DMS79 treated with DMSO at 0.1 percent for 48 hours (cell line): ENCODE results near the gene ITGB3BP.
"Not testable (repeated sequence)": the region's sequence is repeated elsewhere in the genome, so short reads cannot be mapped to it uniquely, and the experiment has no call there.

Experiments used
- DNase-seq: peaks from one replicate; lab custom pipeline; 2025; lab: John Stamatoyannopoulos, UW

ITGB3BP gene

DNA sequence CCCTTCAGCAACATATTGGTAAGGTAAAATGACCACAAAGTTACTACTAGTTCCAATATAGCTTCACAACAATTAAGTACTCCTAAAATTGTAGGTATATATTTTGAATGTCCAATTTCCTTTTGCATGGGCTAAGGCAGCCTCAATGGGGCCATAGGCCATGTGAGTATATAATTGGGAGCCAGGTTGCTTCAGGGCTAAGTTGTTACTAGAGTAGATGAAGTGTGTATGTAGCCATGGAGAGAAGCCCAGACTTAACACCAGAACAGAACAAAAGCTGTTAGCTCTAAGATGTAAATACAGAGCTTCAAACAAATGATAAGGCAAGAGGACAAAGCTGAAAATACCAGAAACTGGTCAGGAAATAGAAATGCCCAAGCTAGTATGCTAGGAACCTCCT is 16.2 kb downstream of the ITGB3BP start:
- DNase-seq = no peak

DNA sequence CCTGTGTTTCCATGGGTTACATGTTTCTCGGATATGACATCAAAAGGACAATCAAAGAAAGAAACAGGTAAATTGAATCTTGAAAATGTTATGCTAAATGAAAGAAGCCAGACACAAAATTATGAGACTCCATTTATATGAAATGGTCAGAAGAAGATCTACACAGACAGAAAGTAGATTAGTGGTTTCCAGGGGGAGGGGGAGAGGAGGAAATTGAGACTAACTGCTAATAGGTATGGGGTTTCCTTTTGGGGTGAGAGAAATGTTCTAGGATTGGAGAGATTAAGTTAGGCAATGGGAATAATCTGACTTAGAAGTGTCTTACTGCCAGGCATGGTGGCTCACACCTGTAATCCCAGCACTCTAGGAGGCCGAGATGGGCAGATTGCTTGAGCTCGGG is 21.8 kb downstream of the ITGB3BP start:
- no peak for DNase-seq

DNA sequence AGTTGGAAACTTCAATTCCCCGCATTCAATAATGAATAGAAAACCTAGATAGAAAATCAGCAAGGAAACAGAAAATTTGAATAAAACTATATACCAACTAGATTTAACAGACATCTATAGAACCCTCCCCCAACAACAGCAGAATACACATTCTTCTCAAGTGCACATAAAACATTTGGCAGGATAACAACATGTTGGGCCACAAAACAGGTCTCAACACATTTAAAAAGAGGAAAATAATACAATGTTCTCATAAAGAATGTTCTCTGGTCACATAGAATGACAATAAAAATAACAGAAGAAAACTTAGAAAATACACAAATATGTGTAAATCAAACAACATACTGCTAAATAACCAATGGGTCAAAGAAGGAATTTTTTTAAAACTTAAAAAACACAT is 24.9 kb downstream of the ITGB3BP start:
- DNase-seq = no peak

DNA sequence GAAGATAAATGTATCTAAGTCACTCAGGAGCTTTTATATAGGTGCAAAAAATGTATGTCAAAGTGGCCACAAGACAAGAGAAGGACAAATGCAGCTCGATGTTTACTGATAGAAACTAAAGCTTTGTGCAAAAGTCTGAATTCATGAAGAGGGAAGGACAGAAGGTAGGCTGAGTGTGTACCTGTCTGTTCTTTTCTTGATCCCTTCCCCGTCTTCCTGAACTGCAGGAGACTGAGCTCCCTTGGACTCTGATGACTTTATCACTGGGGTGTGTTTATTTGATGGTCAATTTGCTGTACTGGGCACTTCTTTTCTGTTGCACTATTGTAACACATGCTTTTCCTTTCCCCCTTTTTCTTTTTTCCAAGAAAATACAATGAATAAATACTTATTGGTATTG is 25.4 kb downstream of the ITGB3BP start:
- no peak for DNase-seq

DNA sequence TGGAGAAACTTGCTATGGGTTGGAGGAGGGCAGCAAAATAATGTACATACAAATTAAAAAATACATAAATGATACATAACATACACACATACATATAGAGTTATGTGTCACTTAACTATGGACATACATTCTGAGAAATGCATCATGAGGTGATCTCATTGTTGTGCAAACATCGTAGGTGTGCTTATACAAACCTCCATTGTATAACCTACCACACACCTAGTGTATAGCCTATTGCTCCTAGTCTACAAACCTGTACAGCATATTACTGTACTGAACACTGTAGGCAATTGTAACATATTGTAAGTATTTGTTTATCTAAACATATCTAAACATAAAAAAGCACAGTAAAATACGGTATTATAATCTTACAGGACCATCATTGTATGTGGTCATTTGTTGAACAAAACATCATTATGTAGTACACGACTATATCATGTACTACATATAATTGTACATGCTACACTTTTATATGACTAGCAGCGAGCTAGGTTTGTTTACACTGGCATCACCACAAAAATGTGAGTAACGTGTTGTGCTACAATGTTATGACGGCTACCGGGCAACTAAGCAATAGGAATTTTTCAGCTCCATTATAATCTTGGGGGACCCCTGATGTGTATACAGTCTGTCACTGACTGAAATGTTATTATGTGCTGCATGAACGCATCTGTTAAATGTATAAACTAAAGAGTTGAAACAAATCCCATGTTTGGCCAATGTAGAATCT is 35.5 kb downstream of the ITGB3BP start:
- DNase-seq = no peak

DNA sequence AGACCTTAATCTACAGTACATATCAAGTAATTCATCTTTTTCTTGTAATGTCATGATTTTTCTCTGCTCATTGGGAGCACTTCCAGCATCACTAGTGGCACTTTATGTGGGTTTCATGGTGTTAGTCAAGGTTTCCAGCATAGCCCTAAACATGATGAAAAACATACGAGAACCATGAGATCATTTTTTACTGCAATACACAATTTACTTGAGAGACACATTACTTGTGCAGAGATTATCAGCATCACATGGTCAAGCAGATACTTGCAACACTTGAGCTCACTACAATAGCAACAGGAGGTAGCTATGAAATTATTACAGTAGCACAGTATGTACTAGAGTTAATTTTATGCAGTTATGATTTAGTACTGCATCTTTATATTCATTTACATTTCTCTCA is 36.4 kb downstream of the ITGB3BP start:
- DNase-seq = no peak

DNA sequence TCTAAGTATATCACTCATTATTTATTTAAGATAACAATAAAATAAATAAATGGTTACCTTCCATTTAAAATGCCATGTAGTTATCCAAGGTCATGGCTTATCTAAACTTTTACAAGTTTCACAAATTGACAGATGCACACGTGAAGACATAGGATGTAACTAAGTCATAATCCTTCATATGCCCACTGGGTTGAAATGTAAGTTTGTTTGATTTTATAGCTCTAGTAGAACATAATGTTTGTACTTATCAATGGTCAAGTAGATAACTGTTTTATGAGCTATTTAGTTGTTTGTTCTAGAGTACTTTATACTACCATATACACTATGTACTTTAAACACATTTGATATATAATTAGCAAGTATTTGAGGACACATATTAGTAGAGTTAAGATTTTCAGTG is 43.0 kb downstream of the ITGB3BP start:
- no peak for DNase-seq

DNA sequence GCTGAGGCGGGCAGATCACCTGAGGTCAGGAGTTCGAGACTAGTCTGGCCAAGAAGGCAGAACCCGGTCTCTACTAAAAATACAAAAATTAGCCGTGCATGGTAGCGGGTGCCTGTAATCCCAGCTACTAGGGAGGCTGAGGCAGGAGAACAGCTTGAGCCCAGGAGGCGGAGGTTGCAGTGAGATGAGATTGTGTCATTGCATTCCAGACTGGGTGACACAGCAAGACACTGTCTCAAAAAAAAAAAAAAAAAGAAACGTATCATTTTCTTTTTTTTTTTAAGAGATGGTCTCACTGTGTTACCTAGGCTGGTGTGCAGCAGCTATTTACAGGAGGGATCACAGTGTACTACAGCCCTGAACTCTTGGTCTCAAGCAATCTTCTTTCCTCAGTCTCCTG is 47.3 kb downstream of the ITGB3BP start:
- DNase-seq = no peak

DNA sequence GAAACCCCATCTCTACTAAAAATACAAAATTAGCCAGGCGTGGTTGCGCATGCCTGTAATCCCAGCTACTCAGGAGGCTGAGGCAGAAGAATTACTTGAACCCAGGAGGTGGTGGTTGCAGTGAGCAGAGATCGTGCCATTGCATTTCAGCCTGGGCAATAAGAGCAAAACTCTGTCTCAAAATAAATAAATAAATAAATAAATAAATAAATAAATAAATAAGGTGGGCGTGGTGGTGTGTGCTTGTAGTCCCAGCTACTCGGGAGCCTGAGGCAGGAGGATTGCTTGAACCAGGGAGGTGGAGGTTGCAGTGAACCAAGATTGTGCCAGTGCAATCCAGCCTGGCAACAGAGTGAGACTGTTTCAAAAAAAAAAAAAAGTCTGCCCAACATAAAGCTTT is 54.3 kb downstream of the ITGB3BP start:
- not testable (repeated sequence) for DNase-seq

DNA sequence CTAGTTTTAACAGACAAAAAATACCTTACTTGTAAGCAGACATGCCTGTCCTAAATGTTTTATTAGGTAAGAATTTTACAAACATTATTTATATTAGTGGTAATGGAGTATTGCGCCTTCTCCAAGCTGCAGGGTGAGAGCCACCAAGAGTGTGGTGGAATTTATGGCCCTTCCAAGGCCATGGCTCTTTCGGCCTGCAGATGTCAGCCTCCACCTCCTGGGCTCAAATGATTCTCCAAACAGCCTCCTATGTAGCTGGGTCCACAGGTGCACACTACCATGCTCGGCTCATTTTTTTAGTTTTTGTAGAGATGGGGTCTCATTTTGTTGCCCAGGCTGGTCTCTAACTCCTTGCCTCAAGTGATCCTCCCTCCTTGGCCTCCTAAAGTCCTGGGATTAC is 56.3 kb downstream of the ITGB3BP start:
- DNase-seq = no peak

DNA sequence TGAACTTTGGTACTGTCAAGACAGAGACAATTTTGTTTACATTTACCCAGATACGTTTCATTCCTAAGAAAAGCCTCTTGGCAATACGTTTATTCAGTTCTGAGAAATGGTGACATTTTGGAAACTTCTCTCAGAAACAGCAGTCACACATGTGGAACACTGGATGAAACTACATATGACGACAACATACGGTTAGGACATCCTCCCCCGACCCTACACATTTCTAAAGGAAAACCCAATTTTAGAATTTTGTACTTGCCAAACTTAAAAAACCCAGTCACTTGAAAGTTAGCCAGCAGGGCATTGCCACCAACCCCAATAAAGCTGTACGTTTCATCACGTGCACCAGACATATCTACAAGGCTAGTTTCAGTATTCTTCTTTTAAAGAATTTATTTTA is 56.8 kb downstream of the ITGB3BP start:
- no peak for DNase-seq

DNA sequence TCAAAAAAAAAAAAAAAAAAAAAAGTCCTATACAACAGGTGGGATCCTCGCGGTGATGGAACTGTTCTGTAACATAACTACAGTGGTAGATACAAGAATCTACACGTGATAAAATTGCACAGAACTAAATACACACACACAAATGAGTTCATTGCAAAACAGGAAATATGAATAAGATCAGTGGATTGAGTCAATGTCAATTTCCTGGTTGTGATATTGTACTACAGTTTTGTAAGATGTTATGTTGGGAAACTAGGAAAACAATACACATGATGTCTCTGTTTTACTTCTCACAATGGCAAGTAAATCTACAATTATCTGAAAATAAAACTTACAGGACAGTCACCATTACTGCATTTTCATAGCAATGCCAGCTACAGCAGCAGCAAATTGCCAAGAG is 59.8 kb downstream of the ITGB3BP start:
- DNase-seq = no peak

DNA sequence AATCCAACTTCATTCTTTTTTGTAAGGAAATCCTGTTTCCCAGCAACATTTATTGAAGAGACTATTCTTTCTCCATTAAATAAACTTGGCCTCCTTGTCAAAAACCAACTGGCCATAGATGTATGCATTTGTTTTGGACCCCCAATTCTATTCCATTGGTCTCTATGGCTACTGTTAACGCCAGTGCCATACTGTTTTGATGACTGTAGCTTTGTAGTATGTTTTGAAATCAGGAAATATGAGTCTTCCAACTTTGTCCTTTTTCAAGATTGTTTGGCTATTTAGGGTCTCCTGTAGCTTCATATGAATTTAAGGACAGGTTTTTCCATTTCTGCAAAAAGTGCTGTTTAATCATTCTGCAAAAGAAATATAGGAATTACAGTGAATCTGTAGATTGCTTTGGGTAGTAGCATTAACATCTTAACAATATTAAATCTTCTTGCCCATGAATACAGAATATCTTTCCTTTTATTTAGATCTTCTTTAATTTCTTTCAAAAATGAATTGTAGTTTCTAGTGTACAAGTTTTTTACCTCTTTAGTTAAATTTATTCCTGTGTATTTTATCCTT is 61.3 kb downstream of the ITGB3BP start:
- DNase-seq = no peak

DNA sequence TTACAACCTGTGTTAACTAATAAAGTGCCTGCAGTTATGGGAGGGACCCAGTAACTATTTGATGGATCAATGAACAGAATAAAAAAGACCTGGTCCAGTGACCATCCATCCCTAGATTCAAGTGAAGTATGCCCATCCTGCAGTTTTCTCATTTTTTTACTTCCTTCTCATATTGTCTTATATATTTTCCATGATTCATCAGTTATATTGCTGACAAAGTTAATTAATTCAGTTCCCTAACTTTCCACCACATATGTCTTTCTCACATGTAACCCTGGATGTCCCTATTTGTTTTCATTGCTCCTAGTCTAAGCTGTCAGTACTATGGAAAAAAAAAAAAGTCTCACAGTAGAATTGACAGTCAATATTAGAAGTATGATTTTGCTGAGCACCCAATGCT is 64.3 kb downstream of the ITGB3BP start:
- DNase-seq = no peak

DNA sequence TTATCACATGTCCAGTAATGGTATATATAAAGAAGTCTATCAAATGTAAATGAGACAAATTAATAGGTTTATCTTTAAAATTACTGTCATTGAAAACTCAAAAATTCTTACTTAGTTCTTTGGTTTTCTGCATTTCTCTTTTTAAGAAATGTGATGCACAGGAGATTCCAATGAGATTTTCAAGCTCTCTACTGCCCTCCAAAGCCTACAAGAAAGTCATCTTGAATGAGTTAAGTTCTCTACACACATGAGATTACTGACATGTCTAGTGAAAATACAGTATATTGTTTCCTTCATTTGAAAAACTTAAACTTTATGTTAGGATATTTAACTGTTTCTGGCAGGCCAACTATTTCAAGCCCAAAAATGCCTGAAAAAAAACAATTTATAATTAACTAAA is 68.8 kb downstream of the ITGB3BP start:
- DNase-seq = no peak

DNA sequence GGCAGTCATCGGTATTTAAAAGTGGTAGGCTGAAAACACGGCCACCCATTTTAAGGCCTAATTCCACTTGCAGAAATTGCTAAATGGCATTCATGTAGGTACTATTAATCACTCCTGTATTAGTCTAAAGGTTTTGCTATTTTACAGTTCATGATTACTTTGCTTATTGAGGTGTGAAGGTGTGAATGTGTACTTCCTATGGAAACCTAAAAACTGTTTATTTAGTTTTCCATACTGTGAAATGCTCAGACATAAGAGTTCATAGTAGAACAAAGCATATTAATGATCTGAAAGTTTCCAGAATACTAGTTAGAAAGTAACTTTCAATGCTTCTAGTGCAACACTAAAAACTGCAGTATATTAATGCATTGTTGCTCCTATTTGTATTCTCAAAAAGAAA is 69.8 kb downstream of the ITGB3BP start:
- DNase-seq = no peak

DNA sequence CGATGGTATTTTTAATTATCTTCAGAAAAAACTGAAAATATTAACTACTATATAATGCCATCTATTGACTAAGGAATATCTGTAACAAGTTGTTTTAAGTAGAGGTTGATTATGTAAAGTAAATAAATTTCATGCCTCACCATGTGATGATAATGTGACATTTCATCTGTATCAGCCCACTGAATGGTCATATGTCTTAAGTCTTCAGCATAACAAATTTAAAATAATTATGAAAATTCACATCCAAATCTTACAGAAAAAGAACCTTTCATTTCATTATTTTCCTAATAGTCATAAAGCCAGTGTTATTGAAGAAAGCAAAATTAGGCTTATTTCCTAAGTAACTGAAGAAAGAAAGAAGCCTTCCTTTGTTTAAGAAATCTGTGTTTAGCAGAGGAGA is 72.6 kb downstream of the ITGB3BP start:
- no peak for DNase-seq

DNA sequence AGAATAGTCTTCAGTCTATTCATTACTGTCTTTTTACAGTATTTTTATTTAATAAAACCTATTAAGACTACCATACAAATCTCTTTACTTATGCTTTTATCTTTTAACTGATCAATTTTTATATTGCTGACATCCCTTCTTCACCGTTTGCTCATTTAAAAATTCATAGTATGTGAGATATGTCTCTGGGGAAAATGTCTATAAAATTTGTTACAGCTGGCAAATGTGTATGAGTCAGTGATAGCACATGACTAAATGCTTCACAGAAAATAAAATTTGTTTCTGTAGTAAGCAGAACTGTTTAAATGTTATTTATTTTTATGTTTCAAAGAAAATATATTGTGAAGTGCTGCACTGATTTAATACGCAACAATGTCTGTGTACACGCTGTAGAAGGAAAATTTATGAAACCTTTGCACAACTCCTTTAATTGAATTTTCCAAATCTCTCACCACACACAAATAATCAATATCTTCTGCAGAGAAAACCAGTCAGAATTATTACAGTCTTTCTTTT is 74.2 kb downstream of the ITGB3BP start:
- no peak for DNase-seq

DNA sequence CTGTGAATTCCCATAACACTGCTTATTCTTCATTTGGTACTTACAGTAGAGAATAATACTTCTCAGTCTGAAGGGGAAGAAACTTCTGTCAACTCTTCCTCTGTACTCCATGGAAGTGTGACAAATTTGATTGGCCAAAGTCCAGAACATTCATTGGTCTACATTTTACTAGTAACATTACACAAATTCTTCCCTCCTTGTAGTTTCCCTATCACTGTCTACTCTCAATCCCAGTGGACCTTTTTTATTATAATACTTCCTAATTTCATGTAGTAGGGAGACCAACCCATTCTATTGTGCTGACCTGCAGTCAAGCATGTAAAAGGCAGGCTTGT is 80.9 kb downstream of the ITGB3BP start:
- DNase-seq = no peak

DNA sequence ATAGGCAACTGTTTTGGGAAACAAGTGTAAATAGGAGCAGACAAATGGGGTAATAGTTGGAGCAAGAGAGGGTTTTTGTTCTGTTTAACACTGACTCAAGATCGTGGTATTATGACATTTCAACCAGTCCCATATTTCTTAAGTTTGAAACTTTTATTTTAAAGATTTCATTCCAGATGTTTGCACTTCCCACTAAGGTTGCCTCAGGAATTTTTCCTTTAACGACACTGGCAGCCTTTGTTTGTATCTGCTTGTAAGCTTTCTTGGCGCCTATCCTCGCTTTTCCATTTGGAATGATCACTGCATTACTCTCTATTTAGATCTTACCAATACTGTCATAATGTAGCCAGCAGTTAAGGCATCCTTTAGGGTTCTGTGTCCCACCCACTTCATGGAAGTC is 87.9 kb downstream of the ITGB3BP start:
- no peak for DNase-seq

DNA sequence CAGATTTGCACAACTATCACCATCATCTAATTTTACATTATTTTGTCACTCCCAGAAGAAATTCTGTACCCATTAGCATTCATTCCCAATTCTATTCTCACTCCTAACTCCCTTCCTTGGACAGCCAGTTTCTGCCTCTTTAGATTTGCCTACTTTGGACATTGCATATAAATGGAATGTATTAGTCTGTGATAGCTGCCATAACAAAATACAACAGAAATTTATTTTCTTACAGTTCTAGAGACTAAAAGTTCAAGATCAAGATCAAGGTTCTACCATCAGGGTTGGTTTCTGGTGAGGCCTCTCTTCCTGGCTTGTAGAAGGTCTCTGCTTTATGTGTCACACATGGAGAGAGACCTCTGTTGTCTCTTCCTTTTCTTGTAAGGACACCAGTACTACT is 93.7 kb downstream of the ITGB3BP start:
- DNase-seq = no peak

DNA sequence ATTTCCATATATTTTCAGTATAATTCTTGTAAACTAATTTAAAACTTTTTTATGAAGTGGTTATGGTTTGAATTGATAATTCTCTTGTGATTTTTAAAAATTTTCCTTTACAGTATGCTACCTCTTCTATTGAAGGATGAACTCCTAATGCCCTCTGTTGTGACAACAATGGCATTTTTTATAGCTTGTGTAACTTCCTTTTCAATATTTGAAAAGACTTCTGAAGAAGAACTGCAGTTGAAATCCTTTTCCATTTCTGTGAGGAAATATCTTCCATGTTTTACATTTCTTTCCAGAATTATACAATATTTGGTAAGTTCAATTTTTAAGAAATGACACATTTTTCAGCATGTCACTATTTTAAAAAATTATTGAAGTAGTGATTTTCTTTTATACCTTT is 94.2 kb downstream of the ITGB3BP start:
- DNase-seq = no peak

DNA sequence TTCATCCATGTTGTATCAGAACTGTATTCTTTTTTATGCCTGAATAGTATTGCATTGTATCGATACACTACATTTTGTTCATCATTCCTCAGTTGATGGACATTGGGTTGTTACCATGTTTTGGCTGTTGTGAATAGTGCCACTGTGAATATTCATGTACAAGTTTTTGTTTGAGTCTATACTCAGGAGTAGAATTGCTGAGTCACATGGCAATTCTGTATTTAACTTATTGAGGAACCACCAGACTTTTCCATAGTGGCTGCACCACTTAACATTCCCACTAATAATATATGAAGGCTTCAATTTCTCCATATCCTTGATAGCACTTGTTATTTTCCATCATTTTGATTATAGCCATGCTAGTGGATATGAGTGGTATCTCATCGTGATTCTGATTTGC is 99.4 kb downstream of the ITGB3BP start:
- DNase-seq = no peak

DNA sequence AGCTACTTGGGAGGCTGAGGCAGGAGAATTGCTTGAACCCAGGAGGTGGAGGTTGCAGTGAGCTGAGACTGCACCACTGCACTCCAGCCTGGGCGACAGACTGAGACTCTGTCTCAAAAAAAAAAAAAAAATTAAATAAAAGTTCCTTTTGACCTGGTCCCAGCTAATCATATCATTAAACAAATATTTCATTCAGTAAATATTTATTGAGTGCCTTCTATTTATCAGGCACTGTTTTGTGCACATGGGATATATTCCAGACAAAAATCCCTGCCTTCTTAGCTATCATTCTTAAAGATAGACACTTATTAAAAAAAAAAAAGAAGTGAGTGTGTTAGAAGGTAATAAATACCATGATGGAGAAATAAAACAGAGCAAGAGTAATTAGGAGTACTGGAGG is 102.3 kb downstream of the ITGB3BP start:
- DNase-seq = not testable (repeated sequence)
